Measurements from ENCODE around the gene IFI6.

DNA sequence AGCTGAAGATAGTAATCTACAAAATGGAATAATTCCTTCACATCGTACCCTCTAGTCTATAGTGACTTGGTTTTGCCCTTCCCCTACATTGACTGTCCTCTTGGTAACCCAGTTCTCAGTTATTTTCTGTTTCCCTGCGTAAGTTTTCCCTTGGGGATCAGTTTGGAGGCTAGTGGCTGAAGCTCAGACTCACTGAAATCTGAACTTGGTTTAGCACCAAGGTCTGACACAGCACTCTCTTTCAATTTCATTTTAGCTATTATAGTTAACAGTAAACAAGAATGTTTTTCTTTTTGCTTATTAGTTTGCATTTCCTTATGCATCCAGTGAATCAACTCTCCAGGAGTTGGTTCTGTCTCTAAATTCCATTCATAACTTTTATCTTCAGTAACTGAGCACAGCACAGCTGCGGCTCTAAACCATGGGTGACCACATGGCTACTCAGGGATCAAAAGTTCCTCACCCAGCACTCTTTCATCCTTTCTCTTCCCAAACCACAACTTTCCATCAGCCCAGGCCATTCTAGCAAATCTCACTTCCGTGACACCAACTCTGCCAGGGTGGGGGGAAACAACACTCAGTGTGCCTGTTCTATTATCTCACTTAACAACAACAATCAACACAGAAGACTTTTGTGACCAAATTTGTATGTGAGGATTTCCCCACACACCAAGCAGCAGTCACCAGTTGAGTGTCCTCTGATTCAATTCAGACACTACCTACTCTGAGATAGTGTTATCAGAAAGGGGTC lies 17.6 kb upstream of the IFI6 start:
- TF ChIP-seq, protein P1, sequence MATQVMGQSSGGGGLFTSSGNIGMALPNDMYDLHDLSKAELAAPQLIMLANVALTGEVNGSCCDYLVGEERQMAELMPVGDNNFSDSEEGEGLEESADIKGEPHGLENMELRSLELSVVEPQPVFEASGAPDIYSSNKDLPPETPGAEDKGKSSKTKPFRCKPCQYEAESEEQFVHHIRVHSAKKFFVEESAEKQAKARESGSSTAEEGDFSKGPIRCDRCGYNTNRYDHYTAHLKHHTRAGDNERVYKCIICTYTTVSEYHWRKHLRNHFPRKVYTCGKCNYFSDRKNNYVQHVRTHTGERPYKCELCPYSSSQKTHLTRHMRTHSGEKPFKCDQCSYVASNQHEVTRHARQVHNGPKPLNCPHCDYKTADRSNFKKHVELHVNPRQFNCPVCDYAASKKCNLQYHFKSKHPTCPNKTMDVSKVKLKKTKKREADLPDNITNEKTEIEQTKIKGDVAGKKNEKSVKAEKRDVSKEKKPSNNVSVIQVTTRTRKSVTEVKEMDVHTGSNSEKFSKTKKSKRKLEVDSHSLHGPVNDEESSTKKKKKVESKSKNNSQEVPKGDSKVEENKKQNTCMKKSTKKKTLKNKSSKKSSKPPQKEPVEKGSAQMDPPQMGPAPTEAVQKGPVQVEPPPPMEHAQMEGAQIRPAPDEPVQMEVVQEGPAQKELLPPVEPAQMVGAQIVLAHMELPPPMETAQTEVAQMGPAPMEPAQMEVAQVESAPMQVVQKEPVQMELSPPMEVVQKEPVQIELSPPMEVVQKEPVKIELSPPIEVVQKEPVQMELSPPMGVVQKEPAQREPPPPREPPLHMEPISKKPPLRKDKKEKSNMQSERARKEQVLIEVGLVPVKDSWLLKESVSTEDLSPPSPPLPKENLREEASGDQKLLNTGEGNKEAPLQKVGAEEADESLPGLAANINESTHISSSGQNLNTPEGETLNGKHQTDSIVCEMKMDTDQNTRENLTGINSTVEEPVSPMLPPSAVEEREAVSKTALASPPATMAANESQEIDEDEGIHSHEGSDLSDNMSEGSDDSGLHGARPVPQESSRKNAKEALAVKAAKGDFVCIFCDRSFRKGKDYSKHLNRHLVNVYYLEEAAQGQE (IDR thresholded peaks at IDR 0.05), result no peak
- TF ChIP-seq, protein P2, sequence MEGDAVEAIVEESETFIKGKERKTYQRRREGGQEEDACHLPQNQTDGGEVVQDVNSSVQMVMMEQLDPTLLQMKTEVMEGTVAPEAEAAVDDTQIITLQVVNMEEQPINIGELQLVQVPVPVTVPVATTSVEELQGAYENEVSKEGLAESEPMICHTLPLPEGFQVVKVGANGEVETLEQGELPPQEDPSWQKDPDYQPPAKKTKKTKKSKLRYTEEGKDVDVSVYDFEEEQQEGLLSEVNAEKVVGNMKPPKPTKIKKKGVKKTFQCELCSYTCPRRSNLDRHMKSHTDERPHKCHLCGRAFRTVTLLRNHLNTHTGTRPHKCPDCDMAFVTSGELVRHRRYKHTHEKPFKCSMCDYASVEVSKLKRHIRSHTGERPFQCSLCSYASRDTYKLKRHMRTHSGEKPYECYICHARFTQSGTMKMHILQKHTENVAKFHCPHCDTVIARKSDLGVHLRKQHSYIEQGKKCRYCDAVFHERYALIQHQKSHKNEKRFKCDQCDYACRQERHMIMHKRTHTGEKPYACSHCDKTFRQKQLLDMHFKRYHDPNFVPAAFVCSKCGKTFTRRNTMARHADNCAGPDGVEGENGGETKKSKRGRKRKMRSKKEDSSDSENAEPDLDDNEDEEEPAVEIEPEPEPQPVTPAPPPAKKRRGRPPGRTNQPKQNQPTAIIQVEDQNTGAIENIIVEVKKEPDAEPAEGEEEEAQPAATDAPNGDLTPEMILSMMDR (IDR thresholded peaks at IDR 0.05; ENCODE audit: low read depth, low read length, missing input control), result no peak
- TF ChIP-seq TAF1 (conservative IDR thresholded peaks at IDR 0.05), result no peak
- no peak for TF ChIP-seq RXRA (IDR thresholded peaks at IDR 0.05)
